KOPT-K1 (cell line): Measurements from ENCODE around the gene SRC.

Experiments
- H3K27ac ChIP-seq: fragments of 200-600 bp; sonication (generic); 2 replicates; pipeline ENCODE4 v1.5.1; 2016; ENCODE audit warnings: antibody characterized with exemption, mild to moderate bottlenecking, low read depth, low read length; ENCODE audit not compliant: poor library complexity, severe bottlenecking
- H3K36me3 ChIP-seq: fragments of 200-600 bp; sonication (generic); 2 replicates; pipeline ENCODE4 v1.5.1; 2017; ENCODE audit warnings: antibody characterized with exemption, mild to moderate bottlenecking, low read length, moderate library complexity; ENCODE audit not compliant: insufficient read depth
- H3K9me3 ChIP-seq: fragments of 200-600 bp; sonication (generic); 2 replicates; pipeline ENCODE4 v1.5.1; 2017; ENCODE audit warnings: antibody characterized with exemption, low read length, mild to moderate bottlenecking; ENCODE audit not compliant: insufficient read depth, poor library complexity, severe bottlenecking

Gene SRC

GRCh38 chr20:37417617-37418467, 71.9 kb downstream of the SRC start:
- no peak overlapping the region for H3K27ac ChIP-seq
- no peaks in the 10 kb centered on the region for H3K9me3 ChIP-seq
- H3K36me3 ChIP-seq = no peaks in the 10 kb centered on the region

DNA sequence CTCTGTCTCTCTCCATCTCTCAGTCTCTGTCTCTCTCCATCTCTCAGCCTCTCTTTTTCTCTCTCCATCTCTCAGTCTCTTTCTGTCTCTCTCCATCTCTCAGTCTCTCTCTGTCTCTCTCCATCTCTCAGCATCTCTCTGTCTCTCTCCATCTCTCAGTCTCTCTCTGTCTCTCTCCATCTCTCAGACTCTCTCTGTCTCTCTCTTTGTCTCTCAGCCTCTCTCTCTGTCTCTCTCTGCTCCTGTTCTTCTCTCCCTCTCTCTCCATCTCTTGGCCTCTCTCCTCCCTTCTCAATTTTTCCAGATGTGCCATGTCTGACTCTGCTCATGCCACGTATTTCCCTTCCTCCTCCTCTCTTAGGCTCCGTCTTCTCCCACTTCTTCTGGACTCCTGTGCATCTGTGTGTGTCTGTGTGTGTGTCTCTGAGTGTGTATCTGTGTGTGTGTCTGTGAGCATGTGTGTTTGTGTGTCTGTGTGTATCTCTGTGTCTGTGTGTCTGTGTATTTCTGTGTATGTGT, 72.7 kb downstream of the SRC start:
- H3K9me3 ChIP-seq = no peaks in the 10 kb centered on the region
- H3K27ac ChIP-seq = no peak overlapping the region
- H3K36me3 ChIP-seq = no peaks in the 10 kb centered on the region

- Histone ChIP-seq H3K36me3 (no peaks in the 10 kb centered on the region), H3K9me3 (no peaks in the 10 kb centered on the region), H3K27ac (no peak overlapping the region)
Observed at GRCh38 chr20:37419307-37419706, 73.4 kb downstream of the SRC start.

- Histone ChIP-seq H3K27ac (no peak overlapping the region), H3K36me3 (no peaks in the 10 kb centered on the region), H3K9me3 (no peaks in the 10 kb centered on the region)
Observed at GRCh38 chr20:37419774-37420542, 74.0 kb downstream of the SRC start.

DNA sequence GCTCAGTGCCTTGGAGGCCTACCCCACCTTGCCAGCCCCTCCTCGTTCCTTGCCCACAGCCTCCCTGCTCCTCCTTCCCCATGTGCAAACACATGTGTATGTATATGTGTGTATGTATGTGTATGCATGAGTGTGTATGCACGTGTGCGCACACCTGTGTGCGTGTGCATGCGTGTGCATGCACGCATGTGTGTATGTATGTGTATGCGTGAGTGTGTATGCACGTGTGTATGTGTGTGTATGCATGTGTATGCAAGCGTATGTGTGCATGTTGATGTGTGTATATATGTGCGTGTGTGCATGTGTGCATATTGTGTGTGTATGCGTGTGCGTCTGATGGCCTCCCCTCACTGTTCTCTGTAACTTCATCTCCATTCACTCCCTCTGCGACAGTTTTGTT, 74.7 kb downstream of the SRC start:
- Histone ChIP-seq H3K36me3 (no peaks in the 10 kb centered on the region), H3K9me3 (no peaks in the 10 kb centered on the region), H3K27ac (no peak overlapping the region)

GRCh38 chr20:37421060-37421905, 75.3 kb downstream of the SRC start:
- no peaks in the 10 kb centered on the region for H3K9me3 ChIP-seq
- no peak overlapping the region for H3K27ac ChIP-seq
- no peaks in the 10 kb centered on the region for H3K36me3 ChIP-seq

GRCh38 chr20:37421988-37422387, 76.0 kb downstream of the SRC start:
- Histone ChIP-seq H3K36me3 (no peaks in the 10 kb centered on the region), H3K9me3 (no peaks in the 10 kb centered on the region), H3K27ac (no peak overlapping the region)

GRCh38 chr20:37422791-37423286, 76.9 kb downstream of the SRC start:
- Histone ChIP-seq H3K9me3 (no peaks in the 10 kb centered on the region), H3K36me3 (no peaks in the 10 kb centered on the region), H3K27ac (no peak overlapping the region)

GRCh38 chr20:37423545-37423944, 77.6 kb downstream of the SRC start:
- Histone ChIP-seq H3K9me3 (no peaks in the 10 kb centered on the region), H3K27ac (no peak overlapping the region), H3K36me3 (no peaks in the 10 kb centered on the region)

- H3K9me3 ChIP-seq = no peaks in the 10 kb centered on the region
Observed at GRCh38 chr20:37424062-37424851, 78.3 kb downstream of the SRC start.

DNA sequence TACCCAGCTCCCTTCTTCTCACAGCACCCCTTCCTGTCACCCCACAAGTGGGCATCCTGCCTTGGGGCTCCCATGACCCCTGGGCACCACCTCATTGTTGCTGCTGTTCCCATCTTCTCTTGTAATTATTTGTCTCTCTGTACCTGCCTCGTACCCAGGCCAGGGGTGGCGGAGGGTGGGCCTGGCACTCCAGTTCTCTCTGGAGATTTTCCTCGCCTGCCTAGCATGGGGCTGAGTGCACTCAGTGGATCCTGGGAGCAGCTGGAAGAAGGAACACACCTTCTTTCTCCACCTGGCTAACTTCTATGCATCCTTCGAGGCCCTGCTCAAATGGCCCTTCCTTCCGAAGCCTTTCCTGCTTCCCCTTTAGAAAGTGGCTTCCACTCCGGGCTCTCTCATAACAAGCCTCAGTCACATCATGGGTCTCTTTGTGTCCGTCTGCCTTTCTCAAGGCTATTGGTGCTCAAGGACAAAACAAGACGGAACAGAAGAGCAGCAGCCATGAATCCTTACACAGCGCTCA, 79.2 kb downstream of the SRC start:
- Histone ChIP-seq H3K36me3 (no peaks in the 10 kb centered on the region), H3K27ac (no peak overlapping the region)

More at GRCh38 chr20:37424062-37424851, 78.3 kb downstream of the SRC start:
- Histone ChIP-seq H3K27ac (no peak overlapping the region), H3K36me3 (no peaks in the 10 kb centered on the region)

GRCh38 chr20:37426106-37426505, 80.2 kb downstream of the SRC start:
- Histone ChIP-seq H3K27ac (no peak overlapping the region), H3K9me3 (no peaks in the 10 kb centered on the region), H3K36me3 (no peaks in the 10 kb centered on the region)

More for the DNA sequence above, 79.2 kb downstream of the SRC start:
- H3K9me3 ChIP-seq = no peaks in the 10 kb centered on the region

DNA sequence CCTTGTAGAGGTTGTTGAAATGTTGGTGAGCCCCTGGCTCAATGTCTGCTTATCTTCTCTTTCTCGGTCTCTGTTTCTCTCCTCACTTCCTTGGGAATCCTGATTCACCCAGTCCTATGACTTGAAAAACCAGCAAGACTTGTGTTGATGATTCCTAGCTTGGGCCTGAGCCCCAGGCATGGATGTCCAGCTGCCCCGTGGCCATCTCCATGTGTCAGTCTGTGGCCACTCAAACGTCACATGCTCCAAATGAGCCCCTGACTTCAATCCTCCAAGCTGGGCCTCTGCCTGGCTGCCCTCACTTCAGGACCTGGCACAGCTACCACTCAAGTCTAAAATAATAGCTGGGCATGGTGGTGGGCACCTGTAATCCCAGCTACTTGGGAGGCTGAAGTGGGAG, 81.0 kb downstream of the SRC start:
- Histone ChIP-seq H3K9me3 (no peaks in the 10 kb centered on the region), H3K36me3 (no peaks in the 10 kb centered on the region), H3K27ac (no peak overlapping the region)

GRCh38 chr20:37430044-37430443, 84.1 kb downstream of the SRC start:
- H3K27ac ChIP-seq = no peak overlapping the region
- no peaks in the 10 kb centered on the region for H3K36me3 ChIP-seq
- H3K9me3 ChIP-seq = no peaks in the 10 kb centered on the region
